HPDE6-E6E7 (cell line): Measurements from ENCODE around the gene PKP3.
"Not testable (repeated sequence)": the region's sequence is repeated elsewhere in the genome, so short reads cannot be mapped to it uniquely, and the experiment has no call there.

Source experiments
- DNase-seq: peaks from one replicate; pipeline ENCODE4 v3.0.0; 2011; ENCODE audit warnings: missing footprints; ENCODE audit errors: extremely low spot score

PKP3 gene

DNA sequence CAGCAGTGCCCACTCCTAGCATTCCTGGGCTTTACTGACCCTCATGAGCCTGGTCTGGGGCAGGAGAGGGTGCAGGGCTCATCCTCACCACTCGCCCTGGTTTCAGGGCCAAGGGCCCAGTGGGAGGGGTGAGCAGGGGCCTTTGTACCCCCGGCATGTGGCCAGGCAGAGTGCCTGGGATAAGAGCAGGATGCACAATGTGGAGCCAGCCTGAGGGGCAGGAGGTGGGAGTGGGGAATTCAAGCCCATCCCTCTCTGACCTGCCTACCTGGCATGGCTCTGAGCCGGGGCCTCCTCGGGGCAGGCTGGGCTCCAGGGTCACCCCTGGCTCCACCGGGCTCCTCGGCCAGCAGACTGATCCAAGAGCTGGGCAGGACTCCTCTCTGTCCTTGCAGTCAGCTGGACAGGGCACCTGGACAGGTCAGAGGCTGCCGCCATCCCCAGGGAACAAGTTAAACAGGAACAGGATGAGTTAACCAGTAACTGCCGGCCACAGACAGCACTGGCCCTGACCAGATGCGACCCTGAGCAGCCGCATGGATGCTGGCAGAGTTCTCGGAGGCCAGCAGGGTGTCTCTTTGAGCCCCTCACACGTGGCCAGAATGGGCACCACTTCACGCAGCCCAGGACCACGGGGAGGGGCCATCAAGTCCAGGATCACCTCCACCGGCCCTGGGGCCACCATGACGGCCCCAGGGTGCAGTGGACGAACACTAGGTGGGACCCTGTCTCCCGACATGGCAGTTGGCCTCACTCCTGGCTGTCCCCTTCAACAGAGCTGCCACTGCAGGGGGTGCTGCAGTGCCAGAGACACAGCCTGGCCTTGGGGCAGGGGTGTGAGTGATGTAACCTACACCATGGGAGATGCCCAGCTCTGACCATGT lies 15.8 kb downstream of the PKP3 start:
- DNase-seq, result no peak

DNA sequence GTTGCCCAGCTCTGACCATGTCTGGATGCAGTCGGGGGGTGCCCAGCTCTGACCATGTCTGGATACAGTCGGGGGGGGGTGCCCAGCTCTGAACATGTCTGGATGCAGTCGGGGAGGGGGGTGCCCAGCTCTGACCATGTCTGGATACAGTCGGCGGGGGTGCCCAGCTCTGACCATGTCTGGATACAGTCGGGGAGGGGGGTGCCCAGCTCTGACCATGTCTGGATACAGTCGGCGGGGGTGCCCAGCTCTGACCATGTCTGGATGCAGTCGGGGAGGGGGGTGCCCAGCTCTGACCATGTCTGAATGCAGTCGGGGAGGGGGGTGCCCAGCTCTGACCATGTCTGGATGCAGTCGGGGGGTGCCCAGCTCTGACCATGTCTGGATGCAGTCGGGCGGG lies 16.7 kb downstream of the PKP3 start:
- DNase-seq, result not testable (repeated sequence)

DNA sequence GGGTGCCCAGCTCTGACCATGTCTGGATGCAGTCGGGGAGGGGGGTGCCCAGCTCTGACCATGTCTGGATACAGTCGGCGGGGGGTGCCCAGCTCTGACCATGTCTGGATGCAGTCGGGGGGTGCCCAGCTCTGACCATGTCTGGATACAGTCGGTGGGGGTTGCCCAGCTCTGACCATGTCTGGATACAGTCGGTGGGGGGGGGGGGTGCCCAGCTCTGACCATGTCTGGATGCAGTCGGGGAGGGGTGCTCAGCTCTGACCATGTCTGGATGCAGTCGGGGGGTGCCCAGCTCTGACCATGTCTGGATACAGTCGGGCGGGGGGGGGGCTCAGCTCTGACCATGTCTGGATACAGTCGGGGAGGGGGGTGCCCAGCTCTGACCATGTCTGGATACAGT lies 17.5 kb downstream of the PKP3 start:
- not testable (repeated sequence) for DNase-seq

DNA sequence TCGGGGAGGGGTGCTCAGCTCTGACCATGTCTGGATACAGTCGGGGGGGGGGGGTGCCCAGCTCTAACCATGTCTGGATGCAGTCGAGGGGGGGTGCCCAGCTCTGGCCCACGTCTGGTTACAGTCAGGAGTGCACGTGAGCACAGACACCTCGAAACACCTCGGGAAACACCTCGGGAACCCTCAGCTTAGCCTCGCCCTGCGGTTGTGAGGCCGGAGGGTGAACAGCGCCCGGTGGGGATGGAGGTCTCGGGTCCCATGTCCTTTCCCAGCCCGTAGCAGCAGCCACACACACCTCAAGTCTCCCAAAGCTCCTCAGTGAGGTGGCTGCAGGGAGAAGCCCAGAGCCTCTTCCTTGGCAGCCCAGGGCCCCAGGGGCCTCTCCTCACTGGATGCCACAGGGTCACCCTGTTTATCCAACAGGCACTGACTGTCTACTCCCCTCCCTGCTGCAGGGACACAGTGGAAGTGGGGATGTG lies 18.7 kb downstream of the PKP3 start:
- DNase-seq, result no peak

DNA sequence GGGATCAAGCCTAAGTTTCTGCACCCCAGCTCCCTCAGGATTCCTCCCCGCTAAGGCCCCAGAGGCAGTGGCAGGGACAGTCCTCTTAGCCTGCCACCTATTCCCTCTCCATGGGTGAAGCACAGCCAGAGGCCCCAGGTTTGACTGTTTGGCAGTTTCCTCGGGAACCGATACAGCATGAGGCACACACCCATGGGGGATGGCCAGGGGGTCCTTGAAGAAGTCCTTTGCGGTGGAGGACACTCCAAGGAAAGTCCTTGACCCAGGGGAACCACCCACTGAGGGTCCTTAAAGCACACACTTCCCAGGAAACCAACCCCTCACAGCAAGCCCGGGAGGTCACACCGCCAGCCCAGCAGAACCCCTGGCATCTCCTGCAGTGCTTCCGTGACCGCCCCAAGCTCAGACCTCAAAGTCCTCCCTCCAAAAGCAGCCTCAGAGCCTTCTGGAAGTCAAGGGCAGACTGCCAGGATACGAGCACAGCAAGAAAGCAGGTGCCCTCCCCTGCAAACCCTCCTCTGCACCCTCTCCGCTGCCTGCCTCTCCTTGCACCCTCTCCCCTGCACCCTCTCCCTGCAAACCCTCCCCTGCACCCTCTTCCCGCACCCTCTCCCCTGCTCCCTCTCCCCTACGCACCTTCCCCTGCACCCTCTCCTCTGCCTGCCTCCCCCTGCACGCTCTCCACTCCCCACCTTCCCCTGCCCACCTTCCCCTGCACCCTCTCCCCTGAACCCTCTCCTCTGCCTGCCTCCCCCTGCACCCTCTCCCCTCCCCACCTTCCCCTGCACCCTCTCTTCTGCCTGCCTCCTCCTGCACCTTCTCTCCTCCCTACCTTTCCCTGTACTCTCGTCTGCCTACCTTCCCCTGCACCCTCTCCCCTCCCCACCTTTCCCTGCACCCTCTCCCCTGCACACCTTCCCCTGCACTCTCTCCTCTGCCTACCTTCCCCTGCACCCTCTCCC lies 19.4 kb downstream of the PKP3 start:
- DNase-seq, result no peak

DNA sequence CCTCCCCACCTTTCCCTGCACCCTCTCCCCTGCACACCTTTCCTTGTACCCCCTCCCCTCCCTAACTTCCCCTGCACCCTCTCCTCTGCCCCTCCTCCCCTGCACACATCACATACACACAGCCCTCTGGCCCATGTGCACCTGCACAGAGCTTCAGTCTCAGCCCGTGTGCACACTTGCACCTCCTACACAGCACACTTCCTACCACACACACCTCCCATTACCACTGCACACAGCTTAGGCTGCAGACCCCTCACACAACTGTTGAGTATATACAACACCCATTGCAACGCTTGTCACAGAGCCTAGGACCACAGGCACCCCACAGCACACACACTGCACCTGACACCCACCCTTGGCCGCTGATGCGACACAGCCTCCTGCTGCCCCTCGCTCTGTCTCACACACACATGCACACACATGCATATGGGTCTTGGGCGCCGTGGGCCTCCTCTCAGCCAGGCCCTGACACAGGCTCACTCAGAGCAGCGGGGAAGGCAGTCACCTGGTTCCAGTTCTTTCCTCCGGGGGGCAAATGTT lies 20.4 kb downstream of the PKP3 start:
- no peak for DNase-seq

DNA sequence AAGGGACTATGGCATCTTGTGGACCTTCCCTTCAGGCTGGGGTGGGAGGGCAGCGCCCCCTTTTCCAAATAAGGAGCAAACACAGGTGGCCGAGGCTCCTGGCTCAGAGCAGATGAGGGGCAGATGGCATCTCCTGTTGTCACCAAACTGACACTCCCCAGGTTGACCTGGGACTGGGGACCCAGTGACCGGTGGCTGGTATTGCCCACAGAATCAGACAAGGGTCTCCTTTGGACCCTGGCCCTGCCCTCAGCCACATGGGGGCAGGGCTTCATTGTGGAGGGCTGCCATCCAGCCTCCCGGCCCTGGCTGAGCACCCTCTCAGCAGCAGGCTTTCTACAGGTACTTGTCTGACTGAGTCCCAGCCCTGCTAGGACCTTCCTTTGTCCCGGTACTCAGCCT lies 21.6 kb downstream of the PKP3 start:
- DNase-seq, result no peak

DNA sequence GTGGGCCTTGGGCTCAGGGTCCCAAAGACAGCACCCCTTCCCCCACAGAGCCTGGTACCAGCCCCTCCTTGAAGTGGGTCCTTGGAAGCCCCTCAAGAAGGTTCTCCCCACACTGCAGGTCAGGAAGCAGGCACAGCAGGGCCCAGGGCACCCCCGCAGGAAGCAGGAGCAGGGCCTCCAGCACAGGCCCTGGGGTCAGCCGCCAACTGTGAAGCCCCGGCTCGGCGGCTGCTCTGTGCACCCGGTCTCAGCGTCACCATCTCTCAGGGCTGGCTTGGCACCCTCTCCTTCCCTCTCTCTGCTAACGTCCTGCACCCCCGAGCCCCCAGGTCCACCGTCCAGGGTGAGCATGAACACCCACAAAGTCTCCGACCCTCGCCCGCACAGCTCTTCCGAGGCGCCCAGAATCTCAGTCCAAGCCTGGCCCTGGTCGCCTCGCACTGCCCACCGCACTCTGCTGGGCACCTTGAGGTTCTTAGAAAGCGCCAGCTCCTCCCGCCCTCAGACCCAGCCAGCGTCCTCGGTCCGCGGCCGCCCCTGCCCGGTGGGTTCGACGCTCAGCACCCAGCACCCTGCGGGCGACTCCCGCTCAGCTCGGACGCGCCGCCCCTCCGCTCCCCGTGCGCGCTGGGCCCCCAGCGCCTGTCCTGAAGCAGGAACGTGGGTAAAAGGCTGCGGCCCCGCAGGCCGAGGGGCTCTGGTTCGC lies 22.2 kb downstream of the PKP3 start:
- DNase-seq, result no peak

DNA sequence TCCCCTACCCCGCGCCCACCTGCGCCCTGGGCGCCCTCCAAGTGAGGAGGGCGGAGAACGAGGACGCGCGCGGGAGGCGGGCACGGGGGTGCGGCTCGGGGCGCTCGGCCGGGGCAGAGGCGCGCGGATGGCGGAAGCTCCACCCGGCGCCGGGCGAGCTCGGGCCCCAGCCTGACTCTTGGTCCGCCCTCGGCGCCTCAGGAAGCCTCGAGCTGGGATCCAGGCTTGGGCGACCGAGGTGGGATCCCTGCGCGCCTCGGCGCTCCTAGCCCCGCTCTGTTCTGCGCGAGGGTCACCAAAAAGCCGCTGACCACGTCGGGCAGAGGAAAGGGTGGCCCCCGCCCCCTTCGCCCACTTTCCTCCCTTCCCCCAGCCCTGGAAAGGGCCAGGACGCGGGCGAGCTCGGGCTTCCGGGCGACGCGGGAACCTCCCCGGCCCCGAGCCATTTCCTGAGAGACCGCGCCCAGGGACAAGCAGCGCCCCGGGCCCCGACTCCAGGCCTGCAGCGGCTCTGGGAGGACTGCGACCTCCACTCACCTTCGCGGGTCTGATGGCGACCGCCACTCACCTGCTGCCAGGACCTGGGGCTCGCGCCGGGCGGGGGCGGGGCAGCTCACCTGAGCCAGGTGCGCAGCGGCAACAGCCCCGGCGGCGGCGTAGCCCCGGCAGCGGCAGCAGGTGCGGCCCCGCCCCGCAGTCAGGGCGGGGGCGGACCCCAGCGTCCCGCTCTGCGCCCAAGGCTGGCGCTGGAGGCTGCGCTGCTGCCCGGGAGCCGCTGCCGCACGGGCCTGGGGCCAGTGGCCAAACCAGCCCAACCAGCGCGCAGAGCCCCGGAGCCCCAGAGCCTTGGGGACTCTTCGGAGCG lies 23.0 kb downstream of the PKP3 start:
- no peak for DNase-seq

DNA sequence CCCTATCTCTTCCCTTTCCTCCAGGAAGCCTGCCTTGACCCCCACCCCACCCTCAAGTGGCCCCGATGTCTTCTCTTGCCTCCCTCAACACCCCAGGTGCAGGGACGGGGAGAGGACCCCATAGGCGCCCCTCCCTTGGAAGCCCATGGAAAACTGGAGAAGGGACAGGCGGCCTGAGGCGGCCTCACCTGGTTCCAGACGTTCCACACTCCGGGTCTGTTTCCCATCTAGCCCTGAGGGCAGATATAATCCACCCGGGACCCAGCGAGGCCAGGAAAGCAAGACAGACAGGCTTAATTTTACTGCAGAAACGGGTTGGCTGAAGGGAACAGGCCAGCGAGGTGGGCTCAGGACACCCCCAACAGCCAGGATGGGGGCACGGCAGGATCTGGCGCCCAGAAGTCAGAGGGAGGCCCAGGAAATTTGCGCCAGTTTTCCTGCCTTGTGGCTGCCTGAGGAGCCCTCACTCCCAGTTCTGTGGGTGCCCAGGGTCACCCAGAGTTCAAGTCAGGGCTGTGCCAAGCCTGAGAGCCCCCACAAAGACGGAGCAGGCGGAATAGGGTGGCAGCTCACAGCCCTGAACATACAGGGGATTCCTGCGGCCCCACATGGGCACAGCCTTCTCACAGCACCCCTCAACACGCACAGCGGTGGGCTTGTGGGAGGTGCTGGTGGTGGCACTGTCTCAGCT lies 23.8 kb downstream of the PKP3 start:
- DNase-seq, result no peak

DNA sequence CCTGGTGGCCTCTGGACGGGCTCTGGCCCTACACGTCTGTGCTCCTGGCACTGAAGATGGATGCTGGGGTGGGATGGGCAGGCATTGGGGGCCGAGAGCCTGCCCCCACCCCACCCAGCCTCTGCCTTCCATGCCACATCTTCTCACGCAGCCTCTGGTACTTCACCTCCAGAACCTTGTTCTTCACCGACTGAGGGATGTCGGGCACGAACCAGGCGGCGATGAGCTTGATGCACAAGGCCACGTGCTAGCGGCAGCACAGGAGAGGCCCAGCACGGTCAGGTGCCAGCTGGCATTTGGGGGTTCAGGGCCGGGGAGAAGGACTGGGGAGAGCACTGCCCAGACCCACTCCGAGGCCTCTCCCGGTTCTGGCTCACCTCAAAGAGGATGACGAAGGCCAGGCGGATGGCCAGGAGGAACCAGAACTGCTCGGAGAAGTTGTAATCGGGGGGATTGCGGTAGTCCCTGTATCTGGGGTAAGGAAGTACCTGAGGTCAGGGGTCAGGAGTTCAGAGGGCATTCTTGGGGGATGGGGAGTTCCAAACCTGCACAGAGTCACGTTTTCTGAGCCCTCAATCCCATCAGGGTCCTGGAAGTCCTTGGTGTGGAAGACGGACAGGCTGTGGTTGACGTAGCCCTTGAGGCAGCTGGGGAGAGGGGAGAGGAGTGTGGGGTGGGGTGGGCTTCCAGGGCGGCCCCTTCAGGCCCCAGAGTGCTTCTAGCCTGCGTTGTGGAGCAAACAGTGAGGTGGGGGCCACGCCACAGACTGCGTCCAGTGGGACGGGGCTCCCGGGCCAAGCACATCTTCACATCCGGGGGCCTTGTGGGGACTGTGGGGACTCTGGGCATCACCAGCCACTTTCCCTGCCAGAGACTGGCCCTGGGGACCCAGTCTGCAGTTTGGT lies 24.6 kb downstream of the PKP3 start:
- DNase-seq, result no peak

DNA sequence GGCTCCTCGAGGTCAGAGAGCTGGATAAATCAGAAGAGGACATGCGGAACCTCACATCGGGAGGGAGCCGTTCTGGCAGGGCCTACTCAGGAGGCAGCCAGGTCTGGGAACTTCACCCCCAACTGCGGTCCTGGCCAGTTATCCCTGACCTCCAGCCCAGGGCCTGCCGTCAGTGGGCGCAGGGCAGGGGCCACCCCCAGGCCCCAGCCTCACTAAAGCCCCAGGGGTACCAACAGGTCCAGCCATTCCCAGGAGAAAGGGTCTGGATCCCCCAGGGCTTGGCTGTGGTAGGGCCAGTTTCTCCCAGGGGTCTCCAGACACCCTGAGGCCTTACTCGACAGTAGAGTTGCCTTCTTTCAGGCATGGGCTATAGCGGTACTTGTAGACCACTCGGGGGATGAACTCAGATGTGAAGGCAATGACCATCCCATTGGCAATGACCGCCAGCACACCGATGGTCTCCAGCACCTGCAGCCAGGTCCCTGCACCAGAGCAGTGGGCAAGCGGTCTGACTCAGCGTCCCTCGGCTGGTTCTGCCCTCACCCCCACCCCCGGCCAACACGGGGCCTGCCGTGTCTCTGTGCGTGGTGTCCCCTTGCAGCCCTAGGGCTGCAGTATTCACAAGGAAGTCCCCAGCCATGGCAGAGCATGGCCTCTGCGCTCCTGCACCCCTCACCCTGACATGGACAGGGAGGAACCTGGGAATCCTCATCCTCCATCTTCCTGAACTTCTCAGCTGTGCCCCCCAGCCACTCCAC lies 25.4 kb downstream of the PKP3 start:
- DNase-seq, result no peak

DNA sequence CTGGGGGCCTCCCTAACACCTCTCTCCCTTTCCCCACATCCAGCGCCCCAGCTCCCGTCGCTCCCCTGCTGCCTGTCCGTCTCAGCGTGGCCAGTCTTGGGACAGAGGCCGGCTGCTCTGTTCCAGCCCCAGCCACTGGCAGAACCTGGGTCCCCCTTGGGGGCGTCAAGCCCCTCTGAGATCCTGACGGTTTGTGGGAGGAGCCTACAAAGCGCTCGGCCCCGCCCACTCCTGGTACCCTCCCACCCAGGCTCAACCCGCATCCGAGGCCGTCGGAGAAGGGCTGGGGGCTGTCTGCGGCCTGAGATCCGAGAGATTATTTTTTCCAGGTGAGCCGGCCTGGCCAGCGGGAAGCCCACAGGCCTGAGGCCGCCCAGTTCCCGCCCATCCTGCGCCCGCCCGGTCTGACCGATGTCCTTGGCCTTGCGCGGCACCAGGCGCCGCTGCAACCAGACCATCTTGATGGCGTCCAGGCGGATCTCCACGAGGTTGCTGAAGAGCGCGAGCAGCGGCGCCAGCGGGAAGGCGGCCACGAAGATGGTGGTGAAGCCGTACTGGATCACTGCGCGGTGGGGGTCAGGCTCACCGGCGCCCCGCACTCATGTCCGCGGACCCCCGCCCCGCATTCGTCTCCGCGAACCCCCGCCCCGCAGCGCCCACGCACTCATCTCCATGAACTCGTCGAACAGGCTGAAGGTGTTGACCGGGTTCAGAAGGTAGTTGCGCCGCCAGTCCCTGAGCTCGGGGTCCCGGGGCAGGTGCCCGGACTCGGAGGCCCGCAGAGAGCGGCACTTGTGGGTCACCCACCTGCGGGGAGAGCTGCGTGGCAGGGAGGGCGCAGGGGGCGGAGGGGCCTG lies 26.3 kb downstream of the PKP3 start:
- no peak for DNase-seq

DNA sequence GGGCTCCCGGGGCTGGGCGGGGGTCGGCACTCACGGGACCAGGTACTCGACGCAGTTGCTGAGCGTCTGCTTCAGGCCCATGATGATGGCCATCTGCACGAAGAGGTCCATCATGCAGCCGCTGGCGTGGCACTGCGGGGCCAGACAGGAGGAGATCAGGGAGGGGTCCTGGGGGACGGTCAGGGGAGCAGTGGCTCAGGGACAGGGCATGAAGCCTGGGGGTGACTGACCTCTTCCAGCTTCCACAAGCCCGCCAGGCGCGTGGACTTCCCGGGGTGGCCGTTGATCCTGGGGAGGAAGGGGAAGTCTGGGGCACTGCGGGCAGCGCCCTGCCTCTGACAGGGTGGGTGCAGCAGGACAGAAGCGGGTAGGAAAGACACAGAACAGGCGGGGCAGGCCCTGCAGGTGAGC lies 26.9 kb downstream of the PKP3 start:
- no peak for DNase-seq

DNA sequence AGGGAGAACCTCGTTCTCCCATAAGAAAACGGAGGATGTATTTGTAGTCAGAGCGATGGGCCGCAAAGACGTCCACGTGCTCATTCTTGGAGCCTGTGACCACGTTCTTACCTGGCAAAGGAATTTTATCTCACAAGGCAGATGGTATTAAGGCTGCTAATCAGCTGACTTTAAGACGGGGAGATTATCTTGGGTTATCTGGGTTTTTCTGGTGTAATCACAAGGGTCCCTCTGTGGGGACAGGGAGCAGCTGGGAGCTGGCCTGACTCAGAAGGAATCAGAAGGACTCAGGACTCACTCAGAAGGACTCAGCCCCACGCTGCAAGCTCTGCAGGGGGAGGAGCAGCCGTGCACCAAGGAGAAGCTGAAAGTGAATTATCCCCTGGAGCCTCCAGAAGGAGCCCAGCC lies 28.2 kb downstream of the PKP3 start:
- DNase-seq, result no peak

DNA sequence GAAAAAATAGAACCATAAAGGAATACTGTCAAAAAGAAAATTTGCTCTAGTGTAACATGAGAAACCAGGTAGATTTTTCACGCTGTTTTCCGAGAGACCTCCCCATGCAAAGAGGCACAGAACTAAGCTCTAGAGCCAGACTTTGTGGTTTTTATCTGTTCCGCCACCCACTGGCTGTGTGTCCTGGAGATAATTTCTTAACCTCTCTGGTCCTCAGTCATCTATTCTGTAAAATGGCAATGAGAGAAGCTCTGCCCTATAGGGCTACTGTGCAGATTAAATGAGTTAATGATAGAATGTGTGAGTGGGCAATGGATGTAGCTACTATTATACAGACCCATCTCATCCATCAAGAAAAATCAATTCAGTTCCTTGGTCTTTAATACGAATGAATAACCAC lies 30.2 kb downstream of the PKP3 start:
- no peak for DNase-seq

DNA sequence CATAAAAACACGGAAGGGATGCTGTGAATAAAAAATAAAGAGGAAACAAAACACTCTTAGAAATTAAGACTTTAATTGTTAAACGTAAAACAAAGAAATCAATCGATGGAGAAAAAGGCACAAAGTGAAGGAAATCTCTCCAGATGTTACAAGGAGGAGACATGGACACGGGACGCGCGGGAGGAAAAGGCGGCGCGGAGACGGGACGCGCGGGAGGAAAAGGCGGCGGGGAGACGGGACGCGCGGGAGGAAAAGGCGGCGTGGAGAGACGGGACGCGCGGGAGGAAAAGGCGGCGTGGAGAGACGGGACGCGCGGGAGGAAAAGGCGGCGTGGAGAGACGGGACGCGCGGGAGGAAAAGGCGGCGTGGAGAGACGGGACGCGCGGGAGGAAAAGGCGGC lies 30.8 kb downstream of the PKP3 start:
- not testable (repeated sequence) for DNase-seq
